ENCODE results near the gene PARD3. TPM values are rescaled to one million over a fixed set of nuclear protein-coding genes. Genes with fewer than 3 reads are reported as not detected.

Gene PARD3
- total RNA-seq, 1 donor from 2014 or later: 37.5 TPM

DNA sequence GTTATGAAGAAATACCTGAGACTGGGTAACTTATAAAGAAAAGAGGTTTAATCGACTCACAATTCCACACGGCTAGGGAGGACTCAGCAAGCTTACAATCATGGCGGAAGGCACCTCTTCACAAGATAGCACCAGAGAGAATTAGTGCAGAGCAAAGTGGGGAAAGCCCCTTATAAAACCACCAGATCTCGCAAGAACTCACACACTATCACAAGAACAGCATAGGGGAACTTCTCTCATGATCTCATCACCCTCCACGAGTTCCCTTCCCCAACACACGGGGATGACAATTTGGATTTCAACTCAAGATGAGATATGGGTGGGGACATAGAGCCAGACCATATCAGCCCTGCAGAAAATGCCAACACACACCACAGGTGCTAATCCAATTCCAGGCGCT, 218.7 kb downstream of the PARD3 start:
- Histone ChIP-seq H3K27ac (no peak overlapping the region), H3K9me3 (no peaks in the 10 kb centered on the region), H3K36me3 (no peaks in the 10 kb centered on the region), H3K27me3 (no peaks in the 10 kb centered on the region), H3K4me3 (no peak overlapping the region), H3K4me1 (no peaks in the 10 kb centered on the region)
- intact Hi-C loops (cut with DNase I): no loop called here
- TF ChIP-seq, protein P1, sequence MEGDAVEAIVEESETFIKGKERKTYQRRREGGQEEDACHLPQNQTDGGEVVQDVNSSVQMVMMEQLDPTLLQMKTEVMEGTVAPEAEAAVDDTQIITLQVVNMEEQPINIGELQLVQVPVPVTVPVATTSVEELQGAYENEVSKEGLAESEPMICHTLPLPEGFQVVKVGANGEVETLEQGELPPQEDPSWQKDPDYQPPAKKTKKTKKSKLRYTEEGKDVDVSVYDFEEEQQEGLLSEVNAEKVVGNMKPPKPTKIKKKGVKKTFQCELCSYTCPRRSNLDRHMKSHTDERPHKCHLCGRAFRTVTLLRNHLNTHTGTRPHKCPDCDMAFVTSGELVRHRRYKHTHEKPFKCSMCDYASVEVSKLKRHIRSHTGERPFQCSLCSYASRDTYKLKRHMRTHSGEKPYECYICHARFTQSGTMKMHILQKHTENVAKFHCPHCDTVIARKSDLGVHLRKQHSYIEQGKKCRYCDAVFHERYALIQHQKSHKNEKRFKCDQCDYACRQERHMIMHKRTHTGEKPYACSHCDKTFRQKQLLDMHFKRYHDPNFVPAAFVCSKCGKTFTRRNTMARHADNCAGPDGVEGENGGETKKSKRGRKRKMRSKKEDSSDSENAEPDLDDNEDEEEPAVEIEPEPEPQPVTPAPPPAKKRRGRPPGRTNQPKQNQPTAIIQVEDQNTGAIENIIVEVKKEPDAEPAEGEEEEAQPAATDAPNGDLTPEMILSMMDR (IDR thresholded peaks at IDR 0.05): no peak
- DNase-seq (ENCODE audit: low spot score in 2 of 2): no peak

DNA sequence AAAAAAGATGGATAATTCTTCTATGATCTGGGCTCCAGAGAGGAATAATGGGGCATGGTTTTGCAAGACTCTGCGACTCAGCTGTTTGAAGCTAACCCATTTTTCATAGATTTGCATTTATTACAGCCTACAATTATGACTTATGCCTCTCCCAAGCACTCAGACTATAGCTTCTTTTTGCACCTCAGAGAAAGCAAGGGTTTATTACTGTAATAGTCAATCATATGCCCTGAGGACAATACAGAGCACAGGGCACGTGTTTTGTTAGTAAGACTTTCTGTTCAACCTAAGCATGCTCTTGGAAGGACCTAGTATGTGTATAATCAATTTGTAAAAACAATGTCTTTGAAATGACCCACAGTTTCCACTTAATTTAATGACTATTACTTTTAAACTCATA, 221.2 kb downstream of the PARD3 start:
- Histone ChIP-seq H3K4me3 (no peak overlapping the region), H3K36me3 (no peaks in the 10 kb centered on the region), H3K27me3 (no peaks in the 10 kb centered on the region), H3K27ac (no peak overlapping the region), H3K4me1 (no peaks in the 10 kb centered on the region), H3K9me3 (no peaks in the 10 kb centered on the region)
- TF ChIP-seq, protein P1 (IDR thresholded peaks at IDR 0.05): no peak
- no peak for DNase-seq (ENCODE audit: low spot score in 2 of 2)
- intact Hi-C loops (cut with DNase I): no loop called here

DNA sequence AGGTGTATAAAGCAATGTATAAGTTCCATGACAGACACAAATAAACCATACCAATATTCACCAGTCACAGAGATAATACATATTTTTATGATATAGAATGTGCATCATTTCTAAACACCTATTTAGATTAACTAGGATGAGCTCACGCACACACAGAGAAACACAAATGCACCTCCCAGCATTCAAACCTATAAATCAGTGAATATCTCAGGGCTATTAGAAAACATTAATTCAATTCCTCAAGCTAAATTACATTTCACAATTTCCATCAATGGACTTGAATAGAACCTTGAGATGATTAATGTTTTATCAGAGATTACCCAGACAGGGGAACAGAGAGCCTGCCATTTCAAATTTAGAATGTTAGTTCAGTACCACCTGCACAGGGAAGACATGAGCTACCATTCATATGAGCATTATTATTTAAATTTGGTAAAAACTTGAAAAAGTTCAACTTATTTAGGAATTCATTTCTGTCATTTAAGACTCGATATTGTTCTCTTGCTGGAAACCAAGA, 221.7 kb downstream of the PARD3 start:
- H3K4me1 ChIP-seq: no peaks in the 10 kb centered on the region
- TF ChIP-seq, protein P1 (IDR thresholded peaks at IDR 0.05): no peak
- H3K27me3 ChIP-seq: no peaks in the 10 kb centered on the region
- intact Hi-C loops (cut with DNase I): no loop called here
- H3K27ac ChIP-seq: no peak overlapping the region
- H3K36me3 ChIP-seq: no peaks in the 10 kb centered on the region
- no peaks in the 10 kb centered on the region for H3K9me3 ChIP-seq
- no peak for DNase-seq (ENCODE audit: low spot score in 2 of 2)
- H3K4me3 ChIP-seq: no peak overlapping the region

DNA sequence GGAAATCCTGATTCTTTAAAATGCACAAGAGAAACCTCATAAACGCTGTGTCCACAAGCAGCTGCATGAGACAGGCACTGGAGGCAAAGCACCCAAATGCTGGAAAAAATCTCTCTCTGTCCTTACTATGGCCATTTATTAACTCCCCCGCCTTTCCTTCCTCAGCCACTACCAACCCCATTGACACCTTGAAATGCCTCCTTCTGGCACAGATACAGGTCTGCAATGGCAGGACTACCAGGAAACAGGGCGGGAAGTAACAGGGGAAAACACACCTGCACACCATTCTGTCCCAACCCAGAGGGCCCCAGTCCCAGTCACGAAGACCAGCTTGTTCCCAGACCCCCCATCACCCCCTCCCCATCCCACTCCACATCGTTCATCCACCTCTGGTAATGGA, 224.3 kb downstream of the PARD3 start:
- Histone ChIP-seq H3K27me3 (no peaks in the 10 kb centered on the region), H3K27ac (no peak overlapping the region), H3K9me3 (no peaks in the 10 kb centered on the region), H3K36me3 (no peaks in the 10 kb centered on the region), H3K4me3 (no peak overlapping the region), H3K4me1 (no peaks in the 10 kb centered on the region)
- no peak for DNase-seq (ENCODE audit: low spot score in 2 of 2)
- intact Hi-C loops (cut with DNase I): no loop called here
- TF ChIP-seq, protein P1 (IDR thresholded peaks at IDR 0.05): no peak

DNA sequence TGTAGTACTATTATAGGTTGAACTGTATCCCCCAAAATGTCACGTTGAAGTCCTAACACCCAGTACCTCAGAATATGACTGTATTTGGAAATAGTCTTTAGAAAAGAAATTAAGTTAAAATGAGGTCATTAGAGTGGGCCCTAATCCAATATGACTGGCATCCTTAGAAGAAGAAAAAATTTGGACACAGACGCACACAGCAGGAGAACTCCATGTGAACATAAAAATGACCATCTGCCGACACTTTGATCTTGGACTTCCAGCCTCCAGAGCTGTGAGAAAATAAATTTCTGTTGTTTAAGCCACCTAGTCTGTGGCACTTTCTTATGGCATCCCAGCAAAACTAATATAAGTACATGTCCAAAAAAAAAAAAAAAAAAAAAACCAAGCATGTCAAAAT, 225.8 kb downstream of the PARD3 start:
- H3K27me3 ChIP-seq: no peaks in the 10 kb centered on the region
- no peaks in the 10 kb centered on the region for H3K9me3 ChIP-seq
- no peak overlapping the region for H3K27ac ChIP-seq
- H3K36me3 ChIP-seq: no peaks in the 10 kb centered on the region
- no peak overlapping the region for H3K4me3 ChIP-seq
- TF ChIP-seq, protein P1 (IDR thresholded peaks at IDR 0.05): no peak
- intact Hi-C loops (cut with DNase I): no loop called here
- no peak for DNase-seq (ENCODE audit: low spot score in 2 of 2)
- peaks cover 0 to 4% of the 10 kb centered on the region in 2 donors for H3K4me1 ChIP-seq

GRCh38 chr10:34587680-34588019, 227.4 kb downstream of the PARD3 start:
- TF ChIP-seq, protein P1 (IDR thresholded peaks at IDR 0.05): no peak
- DNase-seq (ENCODE audit: low spot score in 2 of 2): no peak
- intact Hi-C loops (cut with DNase I): no loop called here
- Histone ChIP-seq H3K4me1 (peaks cover 0 to 12% of the 10 kb centered on the region in 2 donors), H3K4me3 (no peak overlapping the region), H3K27me3 (no peaks in the 10 kb centered on the region), H3K36me3 (no peaks in the 10 kb centered on the region), H3K9me3 (no peaks in the 10 kb centered on the region), H3K27ac (no peak overlapping the region)
